T-helper 2 cell treated with Interferon-gamma antibody and Interleukin-4, amounts not matched to agents 100 ng/mL and 5 ng/mL, for 36 hours (primary cell): ENCODE measurements around the gene MICAL2. TPM values are rescaled to one million over a fixed set of nuclear protein-coding genes. Genes with fewer than 3 reads are reported as not detected.

Experiments
- intact Hi-C: fragments of 100-400 bp; cut with micrococcal nuclease; formaldehyde crosslinking; loops from one replicate; pipeline ENCODE4 v1.15.1; 2023
- total RNA-seq: library from RNA; stranded (reverse); gene quantifications from 2 replicates; pipeline ENCODE4 v1.2.3, GENCODE V29; 2022

The MICAL2 gene
- total RNA-seq, 1 donor from 2014 or later, result 95.7 TPM

DNA sequence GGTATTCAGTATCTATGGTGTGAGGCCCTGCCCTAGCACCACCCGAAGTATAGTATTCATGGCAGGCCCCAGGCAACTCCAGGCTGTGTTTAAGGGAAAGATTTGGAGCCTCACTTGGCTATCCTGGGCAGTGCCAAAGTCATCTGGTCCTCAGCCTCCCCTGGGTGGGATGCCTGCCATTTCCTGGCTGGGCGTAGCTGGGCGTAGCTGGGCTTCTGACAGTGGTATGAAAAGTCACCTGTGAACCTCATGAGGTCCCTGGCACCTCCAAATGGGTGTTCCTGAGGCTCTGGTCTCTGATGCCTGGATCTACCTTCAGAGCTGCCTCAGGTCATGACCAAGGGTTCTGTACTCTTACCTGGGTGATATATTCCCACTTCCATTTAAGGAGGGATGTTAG is 154.0 kb downstream of the MICAL2 start:
- intact Hi-C loops, result no loop called here

DNA sequence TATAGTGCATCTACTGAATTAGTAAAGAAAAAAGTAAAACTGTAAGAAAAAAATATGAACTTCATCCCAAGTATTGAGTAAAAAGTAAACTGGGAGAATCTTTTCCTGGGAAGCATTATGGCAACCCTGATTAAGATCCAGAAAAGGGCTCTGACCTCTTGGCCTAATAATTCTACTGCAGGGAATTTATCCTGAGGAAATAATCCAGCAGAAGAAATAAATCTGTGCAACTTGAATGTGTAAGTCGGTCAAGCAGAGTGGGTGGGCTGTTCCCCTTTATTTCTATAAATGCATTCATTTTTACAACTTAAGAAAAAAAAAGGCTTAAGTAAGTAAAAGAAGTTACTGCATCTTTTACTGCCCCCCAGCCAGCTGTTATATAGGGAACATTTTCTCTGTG is 155.7 kb downstream of the MICAL2 start:
- intact Hi-C loops, result no loop called here

DNA sequence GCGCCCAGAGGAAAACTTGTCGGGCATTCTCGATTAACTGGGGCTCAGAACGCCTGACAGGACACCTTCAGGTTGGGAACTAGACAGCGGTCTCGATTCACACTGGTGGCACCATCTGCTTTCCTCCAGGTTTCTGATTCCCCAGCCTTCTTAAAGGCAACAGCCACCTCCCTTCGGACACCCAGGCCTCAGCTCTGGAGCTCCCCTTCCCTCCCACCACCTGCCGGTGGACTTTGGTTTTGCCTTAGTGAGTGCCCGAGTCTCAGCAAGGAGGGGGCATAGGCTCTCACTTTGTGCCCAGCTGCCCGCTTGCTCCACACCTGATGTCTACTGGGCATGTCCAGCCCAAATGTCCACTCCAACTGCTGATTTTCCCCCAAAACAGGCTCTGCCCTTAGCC is 156.6 kb downstream of the MICAL2 start:
- intact Hi-C loops, result no loop called here

DNA sequence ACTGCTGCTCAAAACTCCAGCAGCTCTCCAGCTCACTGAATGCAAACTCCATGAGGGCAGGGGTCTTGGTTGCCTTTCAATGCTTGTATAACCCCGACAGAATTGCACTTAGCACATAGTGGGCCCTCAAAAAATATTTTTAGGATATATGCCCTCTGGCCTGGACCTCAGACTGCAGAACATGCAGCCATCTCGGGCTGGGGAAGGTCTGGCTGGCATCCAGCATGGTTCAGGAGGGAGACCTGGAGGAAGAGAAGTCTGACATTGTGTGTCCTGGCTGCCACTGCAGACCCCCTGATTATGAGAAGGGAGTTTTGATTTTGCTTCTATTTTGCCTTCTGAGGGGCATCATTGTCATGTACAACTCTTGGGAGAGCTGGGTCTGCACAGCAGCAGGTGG is 157.5 kb downstream of the MICAL2 start:
- intact Hi-C loops, result no loop called here

DNA sequence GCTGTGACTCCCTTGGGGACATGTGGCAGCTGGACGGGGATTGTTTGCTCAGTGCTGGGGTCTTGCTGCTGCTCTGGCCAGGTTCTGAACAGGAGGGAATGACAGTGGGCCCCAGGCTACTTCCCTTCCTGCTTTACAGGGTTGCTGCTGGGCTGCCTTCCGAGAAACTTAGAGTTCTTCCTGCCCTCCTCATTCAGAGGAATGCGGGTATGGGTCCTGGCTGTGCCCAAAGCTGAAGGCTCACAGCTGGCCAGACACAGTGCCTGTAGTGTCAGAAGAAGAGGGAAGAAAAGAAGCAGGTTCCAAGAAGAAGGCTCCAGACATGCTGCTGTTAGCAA is 158.7 kb downstream of the MICAL2 start:
- intact Hi-C loops, result no loop called here

DNA sequence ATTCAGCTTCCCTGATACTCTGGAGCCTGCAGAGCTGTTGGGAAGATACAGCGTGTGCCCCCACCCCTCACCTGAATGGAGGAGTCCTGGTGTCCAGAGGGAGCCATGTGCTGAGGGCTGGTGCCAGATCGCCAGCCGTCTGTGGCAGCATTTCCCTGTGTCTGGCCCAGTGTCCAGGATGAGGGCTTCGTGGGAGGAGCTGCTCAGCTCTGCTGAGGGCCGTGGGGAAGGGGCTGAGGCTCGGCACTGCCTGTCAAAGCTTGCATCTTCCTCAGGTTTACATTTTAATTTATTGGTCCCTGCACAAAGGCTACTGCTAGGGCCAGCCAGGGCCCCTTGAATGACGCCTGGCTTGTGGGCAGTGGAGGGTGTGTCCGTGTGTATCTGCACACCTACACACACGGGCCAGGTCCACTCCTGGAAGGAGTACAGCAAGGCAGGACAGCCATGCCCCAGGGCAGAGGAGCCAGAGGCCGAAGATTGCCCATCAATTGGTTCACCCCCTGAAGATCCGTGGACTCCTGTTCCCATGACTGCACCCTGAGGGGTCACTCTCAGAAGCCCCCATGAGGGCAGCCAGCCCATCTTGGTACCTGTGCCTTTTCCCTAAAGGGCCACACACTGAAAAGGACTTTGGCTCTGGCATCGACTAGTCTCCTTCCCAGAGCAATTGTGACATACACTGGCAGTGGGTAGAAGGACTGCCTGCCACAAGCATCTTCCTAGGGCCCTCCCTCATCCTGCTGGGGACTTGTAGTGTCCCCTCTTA is 159.2 kb downstream of the MICAL2 start:
- intact Hi-C loops, result no loop called here

DNA sequence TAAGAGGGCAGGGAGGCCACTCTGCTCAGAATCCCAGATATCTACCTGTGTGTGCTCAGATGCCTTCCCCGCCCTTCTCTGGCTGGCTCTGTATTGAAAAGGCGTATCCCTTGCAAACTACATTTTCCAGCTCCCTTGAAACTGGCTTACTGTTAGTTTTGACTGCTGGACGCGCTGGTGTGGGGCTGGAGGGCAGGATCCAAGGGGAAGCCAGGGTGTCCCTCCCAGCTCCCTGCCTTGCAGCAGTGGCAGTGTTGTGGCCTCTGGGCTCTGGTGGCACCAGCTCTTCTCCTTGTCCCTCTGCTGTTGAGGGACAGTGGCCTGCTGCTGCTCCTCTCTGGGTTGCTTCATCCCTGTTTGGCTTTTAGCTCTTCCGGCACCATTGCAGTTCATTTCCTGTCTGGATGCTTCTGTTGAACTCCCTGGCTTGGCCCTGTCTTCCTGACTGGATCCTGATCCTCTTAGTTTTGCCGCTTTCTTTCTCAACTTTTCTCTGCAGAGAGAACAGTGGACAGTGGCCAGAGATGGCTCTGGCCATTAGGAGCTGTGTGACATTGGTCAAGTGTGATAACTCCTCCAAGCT is 159.9 kb downstream of the MICAL2 start:
- intact Hi-C loops, result no loop called here

DNA sequence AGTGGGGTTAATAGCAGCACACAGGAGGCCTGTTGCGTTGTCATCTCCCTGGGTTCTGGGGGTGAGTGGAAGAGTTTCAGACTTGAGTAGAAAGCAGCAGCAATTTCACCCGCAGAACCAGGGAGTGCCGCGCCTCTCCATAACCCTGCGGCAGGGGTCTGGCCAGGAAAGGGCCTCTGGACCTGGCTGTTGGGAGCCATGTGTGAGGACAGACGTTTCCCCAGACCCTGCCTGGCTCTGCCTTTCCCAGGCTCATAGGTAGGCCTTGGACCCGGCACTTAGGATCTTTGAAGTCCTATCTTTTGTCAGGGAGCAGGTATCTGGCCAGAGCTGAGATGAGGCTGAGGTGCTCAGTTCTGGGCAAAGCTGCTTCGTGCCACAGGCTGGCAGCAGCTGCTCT is 160.4 kb downstream of the MICAL2 start:
- intact Hi-C loops, result no loop called here

DNA sequence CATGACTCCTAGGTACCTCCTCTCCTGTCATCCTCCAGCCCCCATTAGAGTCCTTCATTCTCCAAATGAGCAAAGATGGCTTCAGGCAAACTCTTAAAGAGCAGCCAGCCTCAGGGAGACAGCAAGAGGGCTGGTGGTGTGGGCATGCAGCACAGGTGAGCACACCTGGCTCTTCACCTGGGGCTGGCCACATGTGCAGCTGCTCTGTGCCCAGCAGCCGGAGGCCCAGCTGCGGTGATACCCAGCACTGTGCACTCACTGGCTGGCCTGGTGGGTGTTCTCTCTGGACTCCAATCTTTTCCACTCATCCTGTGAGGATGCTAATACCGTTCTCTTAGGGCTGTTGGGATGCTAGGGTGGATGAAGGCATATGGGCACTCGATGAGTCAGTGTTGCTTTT is 160.9 kb downstream of the MICAL2 start:
- intact Hi-C loops, result no loop called here

DNA sequence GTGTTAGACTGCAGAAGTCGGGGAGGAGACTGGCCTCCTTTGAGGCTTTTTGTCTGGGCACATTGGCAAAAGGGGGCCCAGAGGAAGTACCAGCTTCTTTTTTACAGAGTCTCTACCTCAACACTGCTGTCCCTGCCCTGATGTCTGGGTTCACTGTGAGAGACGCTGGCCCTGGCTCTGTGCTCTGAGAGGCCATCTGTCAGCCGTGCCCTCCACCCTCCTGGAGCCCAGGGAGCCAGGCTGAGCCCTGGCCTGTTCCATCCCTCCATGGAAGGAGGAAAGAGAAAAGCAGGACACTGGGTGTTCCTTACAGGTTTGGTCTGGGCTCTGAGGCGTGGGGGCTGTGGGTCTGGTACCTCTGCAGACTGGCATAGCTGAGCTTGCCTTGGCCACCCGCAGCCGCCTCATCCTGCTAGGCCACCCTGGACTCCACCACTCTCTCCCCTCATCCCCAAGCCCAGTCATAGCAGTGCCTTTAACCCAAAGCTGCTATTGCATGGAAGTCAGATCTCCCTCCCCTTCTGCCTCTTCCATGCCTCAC is 161.5 kb downstream of the MICAL2 start:
- intact Hi-C loops, result no loop called here

DNA sequence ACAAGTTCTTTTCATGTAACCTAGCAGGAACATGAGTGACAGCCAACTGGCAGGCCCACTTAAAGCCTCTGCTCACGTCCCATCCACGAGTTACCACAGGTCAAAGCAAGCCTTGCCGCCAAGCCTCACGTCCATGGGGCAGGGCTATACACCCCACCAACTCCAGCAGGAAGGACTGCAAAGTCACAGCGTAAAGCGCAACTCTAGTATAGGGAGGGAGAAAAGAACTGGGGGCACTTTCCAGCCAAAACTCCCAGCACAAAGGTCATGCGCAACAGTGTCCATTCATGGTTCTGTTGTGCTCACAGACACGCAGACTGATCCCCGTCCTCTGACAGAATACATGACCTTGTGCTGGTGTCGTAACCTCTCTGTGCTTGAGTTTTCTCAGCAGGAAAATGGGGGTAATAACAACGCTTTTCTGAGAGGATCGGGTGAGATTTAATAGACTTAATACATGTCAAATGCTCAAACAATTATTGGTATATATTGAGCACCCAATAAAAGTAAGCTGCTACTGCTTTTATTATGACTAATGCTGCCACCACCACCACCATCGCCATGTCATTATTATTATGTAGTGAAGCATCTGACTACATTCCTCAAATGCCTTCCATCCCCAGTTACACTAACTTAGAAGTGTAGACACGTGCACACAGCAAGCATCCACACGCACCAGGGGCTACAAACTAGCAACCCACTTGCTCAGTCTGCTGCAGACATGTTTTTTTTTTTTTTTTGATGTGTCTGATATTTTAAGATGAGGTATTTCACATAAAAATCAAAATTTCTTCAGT is 162.6 kb downstream of the MICAL2 start:
- intact Hi-C loops, result no loop called here

DNA sequence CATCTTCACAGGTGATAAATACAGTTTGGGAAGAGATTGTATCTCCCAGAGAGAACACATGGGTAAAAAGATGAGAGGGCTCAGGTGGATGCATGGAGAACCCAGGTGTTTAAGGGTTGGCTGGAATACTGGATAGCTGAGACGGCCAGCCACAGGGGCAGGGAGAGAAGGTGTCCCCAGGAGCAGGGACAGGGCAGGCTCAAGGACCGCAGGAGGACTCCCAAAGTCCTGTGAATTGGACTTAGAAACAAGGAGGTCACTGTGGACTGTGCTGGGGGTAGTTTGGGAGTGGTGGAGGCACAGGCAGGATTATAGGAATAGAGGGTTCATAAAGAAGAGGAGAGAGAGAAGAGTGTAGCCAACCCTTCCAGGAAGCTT is 163.2 kb downstream of the MICAL2 start:
- intact Hi-C loops, result no loop called here

DNA sequence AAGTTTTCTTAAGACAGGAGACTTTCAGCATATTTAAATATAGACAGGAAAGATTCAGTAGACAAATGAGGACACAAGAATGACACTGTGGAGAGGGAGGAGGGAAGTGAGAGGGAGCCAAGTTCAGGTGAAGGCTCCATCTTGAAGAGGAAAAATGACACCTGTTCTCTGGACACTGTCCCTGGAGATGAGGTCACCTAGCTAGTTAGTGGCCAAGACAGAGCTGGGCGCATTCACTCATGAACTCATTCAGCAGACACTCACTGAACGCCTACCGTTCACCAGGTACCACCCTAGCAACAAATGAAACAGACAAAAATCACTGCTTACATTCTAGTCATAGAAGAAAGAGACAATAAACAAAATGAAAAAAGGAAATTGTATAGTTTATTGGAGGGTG is 163.7 kb downstream of the MICAL2 start:
- intact Hi-C loops, result no loop called here

DNA sequence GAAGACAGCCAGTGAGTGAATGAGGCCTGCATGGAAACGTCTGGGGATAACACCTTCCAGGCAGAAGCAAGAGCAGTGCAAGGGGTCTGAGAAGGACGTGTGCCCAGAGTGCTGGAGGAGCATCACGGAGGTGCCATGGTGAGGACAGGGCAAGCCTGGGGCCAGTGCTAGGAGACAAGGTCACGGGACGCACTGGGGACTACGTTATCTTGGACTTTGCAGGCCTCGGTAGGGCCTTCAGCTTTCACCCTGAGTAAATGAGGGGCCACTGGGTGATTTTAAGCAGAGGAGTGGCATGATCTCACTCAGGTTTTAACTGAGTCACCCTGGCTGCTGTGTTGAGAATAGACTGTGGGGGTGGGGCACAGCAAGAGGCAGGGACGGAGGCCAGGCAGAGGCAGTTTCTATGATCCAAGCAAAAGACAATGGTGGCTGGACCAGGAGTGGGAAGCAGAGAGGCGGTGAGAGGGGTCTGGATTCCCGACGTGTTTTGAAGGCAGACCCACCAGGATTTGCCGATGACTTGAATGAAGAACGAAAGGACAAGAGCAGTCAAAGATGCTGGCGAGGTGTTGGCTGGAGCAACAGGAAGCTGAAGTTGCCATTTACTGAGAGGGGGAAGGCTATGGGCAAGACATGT is 164.3 kb downstream of the MICAL2 start:
- intact Hi-C loops, result no loop called here

DNA sequence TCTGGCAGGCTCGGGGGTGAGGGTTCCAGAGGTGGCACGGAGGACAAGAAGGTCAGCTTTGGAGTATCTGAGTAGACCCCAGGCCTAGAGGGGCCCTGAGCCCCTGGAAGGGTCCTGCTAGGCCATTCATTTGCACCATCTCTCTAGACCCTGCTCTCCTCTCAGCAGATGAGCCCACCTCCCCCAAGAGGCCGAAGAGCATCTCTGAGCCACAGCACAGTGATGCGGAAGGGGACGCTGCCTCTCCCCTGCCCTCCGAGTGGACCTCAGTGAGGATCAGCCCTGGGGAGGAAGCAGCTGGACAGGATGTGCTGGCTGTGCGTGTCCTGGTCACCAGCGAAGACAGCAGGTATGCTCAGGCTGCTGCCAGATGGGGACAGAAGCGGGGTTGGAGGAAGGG is 165.4 kb downstream of the MICAL2 start:
- intact Hi-C loops, result no loop called here

DNA sequence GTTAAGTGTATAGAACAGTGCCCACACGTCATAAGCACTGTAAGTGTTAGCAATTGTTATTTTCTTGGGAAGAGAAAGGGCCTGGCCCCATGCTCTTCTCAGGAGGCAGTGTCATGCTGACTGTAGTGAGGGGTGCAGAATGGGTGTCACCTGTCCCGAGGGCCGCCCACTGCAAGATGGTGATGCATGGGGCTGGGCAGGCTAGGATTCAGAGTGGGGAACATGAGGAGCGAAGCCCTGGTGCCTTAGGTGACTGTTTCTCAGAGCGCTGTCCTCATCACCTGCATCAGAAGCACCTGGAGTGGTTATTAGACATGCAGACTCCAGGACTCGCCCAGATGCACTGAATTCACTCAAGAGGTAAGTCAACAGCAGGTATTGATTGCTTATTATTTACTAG is 166.0 kb downstream of the MICAL2 start:
- intact Hi-C loops, result no loop called here

DNA sequence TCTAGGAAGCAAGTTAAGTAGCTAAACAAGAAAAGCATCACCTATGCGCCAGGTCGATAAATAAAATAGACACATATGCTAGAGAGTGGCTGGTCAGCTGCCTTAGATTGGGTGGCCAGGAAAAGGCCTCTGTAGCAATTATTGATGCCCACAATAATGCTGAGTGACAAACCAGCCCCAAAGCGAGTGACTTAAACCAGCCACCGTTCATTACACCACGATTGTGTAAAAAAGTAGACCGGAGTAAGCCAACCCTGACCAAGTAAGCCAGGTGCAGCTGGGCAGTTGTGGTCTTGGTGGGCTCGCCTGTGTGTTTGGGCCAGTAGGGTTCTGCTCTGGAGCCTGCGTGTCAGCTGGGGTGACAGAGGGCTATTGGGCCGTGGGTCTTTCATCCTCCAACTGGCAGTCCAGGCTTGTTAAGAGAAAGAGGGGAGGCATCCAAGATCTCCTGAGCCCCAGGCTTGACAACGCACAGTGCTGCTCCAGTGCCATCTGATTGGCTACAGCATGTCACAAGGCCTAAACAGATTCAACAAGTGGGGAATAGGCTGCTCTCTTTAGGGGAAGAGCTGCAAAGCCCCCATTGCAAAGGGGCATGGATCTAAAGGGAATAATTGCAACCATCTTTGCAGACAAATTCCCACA is 166.6 kb downstream of the MICAL2 start:
- intact Hi-C loops, result no loop called here

DNA sequence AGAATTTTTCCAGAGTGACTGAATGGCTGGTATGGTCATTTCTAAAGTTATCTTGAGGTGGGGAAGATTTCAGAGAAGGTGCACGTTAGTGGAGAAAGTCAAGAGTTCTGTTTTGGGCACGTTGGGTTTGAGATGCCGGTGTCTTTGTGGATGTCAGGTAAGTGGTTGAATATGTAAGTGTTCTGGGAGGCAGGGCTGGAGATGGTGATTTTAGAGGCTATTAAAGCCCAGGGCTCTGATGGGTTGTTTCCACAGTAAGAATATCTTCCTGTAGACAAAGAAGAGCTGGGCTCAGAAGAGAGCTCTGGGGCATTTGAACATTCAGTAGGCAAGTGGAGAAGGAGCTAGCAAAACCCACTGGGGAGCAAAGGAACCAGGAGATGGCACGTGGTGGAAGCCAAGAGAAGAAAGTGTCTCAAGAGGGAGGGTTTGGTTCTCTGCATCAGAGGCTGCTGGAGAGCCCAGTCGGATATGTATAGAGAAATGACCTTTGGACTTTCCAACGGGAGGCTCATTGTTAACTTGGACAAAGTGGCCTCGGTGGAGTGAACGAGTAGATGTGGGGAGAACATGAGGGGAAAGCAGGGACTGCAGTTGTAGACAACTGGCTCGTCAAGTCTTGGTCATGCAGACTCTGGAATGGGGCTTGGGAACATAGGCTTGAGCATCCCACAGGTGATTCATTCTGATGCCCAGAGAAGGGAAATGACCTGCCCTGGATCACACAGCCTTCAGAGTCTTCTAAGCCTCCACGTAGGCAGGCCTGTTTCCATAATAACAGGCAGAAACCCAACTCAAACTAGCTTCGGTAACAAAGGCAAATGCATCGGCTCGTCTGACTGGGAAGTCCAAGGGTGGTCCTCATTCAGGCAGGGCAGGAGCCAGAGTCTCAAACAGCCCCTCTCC is 168.6 kb downstream of the MICAL2 start:
- intact Hi-C loops, result no loop called here

DNA sequence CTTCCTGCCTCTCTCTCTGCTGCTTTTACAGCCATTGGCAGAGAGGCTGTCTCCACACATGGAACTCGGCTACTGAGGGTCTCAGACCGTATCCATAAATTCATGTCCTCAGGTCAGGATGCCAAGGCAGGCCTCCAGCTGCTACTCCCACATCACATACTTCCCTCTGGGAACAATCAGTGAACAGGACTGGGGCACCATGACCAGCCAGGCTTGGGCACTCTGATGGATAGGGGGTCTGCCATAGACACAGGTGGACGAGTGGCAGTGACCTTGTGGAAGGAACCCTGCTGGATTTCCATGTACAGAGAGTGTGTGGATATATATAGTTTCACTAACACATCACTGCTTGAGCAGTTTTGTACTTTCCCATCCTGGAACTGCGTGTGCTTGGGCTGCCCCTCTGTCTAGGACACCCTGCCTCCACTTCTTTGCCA is 169.3 kb downstream of the MICAL2 start:
- intact Hi-C loops, result loop anchor here (5.0 kb wide), 1 partner anchor 487 kb away; no protein-coding TSS in a partner anchor

DNA sequence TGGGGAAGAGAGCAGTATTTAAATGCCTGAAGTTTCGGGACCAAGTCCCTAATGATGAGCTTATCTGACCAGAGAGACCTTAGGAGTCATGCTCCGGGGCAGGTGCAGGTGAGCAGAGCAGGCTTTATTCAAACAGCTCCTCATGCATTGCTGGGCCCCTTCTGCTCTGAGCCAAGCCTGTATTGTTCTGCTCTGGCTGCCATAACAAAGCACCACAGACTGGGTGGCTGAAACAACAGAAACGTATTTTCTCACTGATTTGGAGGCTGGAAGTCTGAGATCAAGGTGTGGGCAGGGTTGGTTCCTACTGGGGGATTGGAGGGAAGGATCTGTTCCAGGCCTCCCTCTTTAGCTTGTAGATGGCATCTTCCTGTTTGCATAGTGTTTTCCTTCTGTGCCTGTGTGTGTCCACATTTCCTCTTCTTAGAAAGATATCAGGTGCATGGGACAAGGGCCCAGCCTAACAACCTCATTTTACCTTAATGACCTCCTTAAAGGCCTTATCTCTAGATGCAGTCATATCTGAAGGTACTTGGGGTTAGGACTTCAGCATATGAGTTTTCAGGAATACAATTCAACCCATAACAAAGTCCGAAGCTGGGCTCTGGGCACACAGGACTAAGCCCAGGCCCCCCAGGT is 169.9 kb downstream of the MICAL2 start:
- intact Hi-C loops, result loop anchor here (5.0 kb wide), 1 partner anchor 488 kb away; no protein-coding TSS in a partner anchor
